HG02588 (cell line): ENCODE results near the gene ACVR1.
"Not testable (repeated sequence)": the region's sequence is repeated elsewhere in the genome, so short reads cannot be mapped to it uniquely, and the experiment has no call there.

Experiments
- ATAC-seq: cut with Tn5 transposase; IDR thresholded peaks from one replicate; pipeline ENCODE4 v1.9.1; 2021; ENCODE audit warnings: mild to moderate bottlenecking, moderate library complexity; ENCODE audit not compliant: unreplicated experiment

Gene ACVR1

DNA sequence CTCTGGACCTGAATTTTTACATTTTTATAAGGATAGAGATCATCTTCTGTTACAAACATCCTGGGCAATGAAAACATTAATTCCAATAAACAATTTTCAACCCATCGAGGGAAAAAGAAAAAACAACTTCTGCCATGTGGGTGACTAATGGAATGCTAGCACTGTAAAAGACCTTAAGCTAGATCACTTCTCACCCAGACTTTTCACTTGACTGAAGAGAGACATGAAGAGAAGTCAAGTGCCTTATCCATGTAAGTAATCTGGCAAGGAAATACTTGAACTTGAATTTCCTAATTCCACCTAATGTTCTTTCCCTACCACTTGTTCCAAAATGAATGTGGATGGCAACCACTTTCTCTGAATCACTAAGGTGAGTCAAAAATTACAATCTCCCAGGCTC lies 149.2 kb downstream of the ACVR1 start:
- ATAC-seq = no peak

DNA sequence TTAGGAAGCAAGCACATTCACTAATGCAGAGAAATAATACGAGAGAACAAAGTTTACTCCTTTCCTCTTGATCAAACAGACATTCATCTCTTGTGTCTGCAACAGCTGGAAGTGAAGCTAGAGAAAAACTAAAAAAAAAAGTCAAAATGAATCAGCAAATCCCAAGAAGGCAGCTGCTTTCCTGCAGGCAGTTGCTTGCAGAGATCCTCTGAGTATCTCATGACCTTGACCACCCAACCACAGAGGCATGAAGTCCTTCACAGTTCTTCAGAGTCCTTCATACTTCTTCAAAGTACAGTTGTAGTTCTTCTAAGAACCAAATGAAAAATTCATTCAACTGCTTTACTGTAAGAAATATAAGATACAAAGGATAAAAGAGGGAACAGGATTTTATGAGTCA lies 150.3 kb downstream of the ACVR1 start:
- ATAC-seq = no peak

DNA sequence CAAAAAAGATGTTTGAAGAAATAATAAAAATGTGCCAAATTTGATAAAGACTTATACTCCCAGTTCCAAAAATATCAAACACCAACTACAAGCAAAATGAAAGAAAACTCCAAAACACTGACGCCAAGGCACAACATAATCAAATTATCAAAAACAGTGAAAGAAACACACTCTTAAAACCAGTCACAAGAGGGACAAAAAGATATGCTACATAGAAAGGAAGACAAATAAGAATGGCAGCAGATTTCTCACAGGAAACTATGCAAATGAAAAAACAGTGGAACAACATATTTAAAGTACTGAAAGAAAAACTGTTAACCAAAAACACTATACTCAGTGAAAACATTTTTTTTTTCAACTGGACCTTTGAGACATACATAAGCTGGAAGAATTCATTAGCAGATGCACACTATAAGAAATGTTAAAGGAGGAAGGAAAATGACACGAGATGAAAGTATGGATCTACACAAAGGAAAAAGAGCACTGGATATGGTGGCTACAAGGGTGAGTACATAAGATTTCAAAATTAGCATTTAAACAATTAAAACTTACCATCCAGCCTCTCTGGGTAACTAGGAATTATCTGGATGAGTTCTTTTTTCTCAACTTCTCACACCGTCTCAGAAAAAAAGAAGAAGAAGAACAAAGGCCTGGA lies 153.4 kb downstream of the ACVR1 start:
- ATAC-seq = no peak

DNA sequence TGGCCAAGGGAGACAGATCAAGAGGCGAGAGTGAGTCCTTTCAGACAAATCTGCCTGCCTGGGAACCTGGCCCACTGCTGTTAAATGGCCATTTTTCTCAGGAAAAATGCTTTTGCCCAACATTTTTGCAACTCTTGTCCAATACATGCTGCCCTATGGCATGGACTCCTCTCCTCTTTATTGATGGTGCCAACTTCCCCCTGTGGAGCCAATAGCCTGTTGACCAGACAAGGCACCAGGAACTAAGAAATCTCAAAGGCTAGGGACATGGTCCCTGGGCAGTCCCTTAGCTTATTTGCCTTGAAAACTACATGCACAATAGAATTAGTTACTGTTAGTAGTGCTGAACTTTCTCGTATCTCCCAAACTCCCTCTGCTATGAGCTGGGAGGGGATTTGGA lies 155.6 kb downstream of the ACVR1 start:
- no peak for ATAC-seq

DNA sequence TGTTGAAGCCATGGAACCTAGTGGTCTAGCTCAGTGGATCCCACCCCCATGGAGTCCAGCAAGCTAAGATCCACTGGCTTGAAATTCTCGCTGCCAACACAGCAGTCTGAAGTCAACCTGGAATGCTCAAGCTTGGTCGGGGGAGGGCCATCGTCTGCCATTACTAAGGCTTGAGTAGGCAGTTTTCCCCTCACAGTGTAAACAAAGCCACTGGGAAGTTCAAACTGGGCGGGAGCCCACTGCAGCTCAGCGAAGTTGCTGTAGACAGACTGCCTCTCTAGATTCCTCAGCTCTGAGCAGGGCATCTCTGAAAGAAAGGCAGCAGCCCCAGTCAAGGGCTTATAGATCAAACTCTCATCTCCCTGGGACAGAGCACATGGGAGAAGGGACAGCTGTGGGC lies 171.5 kb downstream of the ACVR1 start:
- not testable (repeated sequence) for ATAC-seq

DNA sequence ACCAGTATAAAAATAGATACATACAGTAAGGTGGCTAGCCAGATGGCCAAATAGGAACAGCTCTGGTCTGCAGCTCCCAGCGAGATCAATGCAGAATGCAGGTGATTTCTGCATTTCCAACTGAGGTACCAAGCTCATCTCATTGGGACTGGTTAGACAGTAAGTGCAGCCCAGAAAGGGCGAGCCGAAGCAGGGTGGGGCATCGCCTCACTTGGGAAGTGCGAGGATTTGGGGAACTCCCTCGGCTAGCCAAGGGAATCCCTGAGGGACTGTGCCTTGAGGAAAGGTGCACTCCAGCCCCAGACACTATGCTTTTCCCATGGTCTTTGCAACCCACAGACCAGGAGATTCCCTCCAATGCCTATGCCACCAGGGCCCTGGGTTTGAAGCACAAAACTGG lies 172.0 kb downstream of the ACVR1 start:
- ATAC-seq = not testable (repeated sequence)

DNA sequence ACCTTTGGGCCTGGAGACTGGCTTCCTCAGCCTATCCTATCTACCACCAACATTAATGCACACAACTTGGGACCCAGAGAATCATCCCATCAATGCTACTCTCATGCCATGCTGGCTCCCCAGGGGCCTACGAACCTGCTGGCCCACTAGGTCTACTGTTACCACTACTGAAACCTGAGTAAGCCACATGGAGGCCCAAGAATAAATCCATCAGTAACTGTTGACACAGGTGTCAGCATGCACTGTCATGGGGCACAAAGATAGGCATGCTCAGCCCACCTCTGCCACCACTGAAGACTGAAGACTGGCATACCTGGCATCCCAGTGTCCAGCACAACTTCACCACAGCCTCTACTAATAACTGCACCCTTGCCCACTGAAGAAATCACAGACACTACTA lies 176.3 kb downstream of the ACVR1 start:
- ATAC-seq = no peak

DNA sequence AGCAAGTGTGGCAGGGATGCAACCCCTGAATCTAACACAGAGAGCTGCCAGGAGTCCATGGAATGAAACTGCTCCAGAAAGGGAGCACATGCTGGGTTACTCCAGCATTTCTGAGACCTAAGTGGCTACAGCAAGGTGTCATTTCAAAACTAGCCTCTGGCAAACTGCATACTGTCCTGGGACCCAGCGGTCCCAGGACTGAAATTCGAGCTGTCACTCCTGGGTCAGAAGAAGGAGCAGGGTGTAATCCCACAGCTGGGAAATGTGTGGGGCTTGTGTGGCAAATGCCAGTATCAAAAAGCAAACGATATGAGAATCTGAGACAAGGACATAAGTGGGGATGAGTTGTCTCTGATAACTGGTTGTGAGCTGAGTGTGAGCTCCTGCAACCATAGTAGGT lies 177.1 kb downstream of the ACVR1 start:
- no peak for ATAC-seq

DNA sequence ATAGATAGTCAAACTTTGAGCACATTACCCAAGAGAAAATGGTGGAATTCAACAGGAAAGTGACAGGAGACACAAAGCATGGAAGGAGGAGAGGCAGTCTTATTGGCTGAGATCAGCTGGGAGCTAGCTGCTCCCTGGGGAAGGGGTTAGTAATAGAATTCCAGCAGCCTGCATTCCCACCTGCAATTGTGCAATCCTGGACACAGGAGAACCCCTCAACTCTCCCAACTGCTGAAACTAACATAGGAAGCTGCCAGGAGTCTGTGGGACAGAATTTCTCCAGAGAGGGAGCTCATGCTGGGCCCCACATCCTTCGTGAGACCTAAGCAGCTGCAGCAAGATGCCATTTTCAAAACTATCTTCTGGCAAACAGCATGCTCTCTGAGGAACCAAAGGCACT lies 177.7 kb downstream of the ACVR1 start:
- ATAC-seq = no peak

DNA sequence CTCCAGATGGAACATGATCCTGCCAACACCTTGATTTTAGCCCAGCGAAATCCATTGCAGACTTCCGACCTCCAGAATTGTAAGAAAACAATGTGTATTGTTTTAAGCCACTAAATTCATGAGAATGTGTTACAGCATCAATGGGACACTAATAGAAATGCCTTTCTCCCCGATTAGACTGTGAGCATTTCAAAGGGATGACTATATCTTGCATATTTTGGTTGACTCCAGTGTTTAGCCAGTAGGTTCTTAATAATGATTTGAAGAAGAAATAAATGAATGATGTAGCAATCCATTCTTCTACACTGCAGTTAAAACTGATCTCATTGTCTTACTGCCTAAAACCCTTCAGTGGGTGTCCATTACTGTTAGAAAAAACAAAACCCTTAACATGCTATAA lies 180.1 kb downstream of the ACVR1 start:
- ATAC-seq = no peak

DNA sequence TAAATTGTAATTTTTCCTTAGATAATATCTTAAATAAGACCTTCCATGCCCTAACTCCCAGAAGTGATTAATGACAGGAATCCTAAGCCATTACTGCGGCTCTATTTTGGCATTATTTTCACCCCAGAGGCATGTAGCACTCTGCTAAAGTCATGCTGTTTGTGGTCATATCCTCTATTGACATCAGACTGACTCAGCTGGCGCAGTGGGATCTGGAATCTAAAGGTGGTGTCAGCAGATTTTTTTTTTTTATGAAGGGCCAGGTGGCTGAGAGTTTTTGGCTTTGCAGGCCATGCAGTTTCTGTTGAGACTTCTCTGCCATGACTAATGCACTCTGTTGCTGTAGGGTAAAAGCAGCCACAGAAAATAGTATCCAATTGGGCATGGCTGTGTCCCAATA lies 183.4 kb downstream of the ACVR1 start:
- no peak for ATAC-seq

DNA sequence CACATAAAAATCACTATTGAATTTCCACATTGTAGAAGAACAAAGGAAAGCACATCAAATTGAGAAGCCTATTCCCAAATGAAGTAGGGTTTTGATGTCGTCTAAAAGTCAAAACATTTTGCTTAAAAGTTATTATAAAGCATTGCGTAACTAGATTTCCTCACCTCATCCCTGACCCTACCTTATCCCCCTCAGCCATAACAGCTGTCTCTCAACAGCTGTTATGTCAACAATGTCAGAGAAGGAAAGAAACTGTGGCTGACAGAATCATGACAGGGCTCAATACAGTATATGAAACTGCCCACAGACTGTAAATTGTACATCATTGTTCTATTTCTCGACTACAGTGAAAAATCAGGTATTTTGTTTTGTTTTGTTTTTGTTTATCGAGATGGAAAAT lies 184.4 kb downstream of the ACVR1 start:
- no peak for ATAC-seq

DNA sequence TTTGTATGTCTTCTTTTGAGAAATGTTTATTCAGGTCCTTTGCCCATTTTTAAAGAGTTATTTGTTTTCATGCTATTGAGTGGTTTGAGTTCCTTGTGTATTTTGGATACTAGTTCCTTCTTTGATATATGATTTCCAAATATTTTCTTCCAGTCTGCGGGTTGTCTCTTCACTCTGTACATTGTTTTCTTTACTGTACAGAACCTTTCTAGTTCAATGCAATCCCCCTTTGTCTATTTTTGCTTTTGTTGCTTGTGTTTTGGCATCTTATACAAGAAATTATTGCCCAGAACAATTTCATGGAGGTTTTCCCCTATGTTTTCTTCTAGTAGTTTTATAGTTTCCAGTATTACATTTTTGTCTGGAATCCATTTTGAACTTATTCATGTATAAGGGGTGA lies 185.0 kb downstream of the ACVR1 start:
- no peak for ATAC-seq
